ENCODE results near the gene MEGF11. TPM values are rescaled to one million over a fixed set of nuclear protein-coding genes. Genes with fewer than 3 reads are reported as not detected.

Gene MEGF11
- total RNA-seq, 1 donor from 2014 or later, result 0.06 TPM

DNA sequence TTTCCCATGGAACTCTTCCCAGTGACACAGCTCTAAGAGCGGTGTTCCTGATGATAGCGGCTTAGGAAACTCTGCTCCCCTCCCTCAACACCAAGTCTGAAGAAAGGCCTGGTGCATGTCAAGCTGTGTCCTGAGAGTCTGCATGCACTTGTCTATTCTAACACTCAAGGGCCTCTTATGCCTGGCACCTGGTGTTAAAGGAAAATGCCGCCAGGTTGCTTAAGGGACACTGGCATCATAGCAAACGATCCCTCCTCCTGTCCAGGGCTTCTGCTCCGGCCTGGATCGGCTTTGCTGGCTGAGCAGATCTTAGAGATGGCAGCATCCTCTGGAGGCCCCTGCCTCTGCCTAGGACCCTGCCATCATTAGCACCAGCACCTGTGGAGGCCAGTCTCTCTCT lies 121.7 kb downstream of the MEGF11 start:
- Mint-ChIP-seq H3K27me3 (ENCODE audit: insufficient read depth, low read depth) (peaks cover 10% of the 10 kb centered on the region), H3K9me3 (no peaks in the 10 kb centered on the region), H3K4me3 (no peak overlapping the region), H3K27ac (no peak overlapping the region), H3K36me3 (no peaks in the 10 kb centered on the region), H3K4me1 (peaks cover 52% of the 10 kb centered on the region)
- Histone ChIP-seq H3K27me3 (no peaks in the 10 kb centered on the region), H2AFZ (replicated peaks) (no peak overlapping the region), H4K20me1 (ENCODE audit: low read depth) (peaks cover 13% of the 10 kb centered on the region), H3K4me3 (no peak overlapping the region), H3K79me2 (ENCODE audit: low read depth) (no peaks in the 10 kb centered on the region), H3K9ac (no peak overlapping the region), H3K27ac (no peak overlapping the region), H3K36me3 (no peaks in the 10 kb centered on the region), H3F3A (ENCODE audit: low read depth) (peaks cover 27% of the 10 kb centered on the region), H3K4me1 (peaks cover 39% of the 10 kb centered on the region), H3K4me2 (no peak overlapping the region), H3K9me3 (ENCODE audit: low read depth) (no peaks in the 10 kb centered on the region)
- DNase-seq (ENCODE audit: low spot score), result no peak
- TF ChIP-seq CTCF (IDR thresholded peaks at IDR 0.05) (no peak), EZH2phosphoT487 (IDR thresholded peaks at IDR 0.05) (no peak), EZH2 (IDR thresholded peaks at IDR 0.05) (no peak)

GRCh38 chr15:66131200-66131599 lies 122.3 kb downstream of the MEGF11 start:
- Mint-ChIP-seq H3K36me3 (no peaks in the 10 kb centered on the region), H3K4me3 (peak overlapping the region; percentile 28), H3K4me1 (peaks cover 56% of the 10 kb centered on the region), H3K27me3 (ENCODE audit: insufficient read depth, low read depth) (peaks cover 11% of the 10 kb centered on the region), H3K27ac (no peak overlapping the region), H3K9me3 (no peaks in the 10 kb centered on the region)
- H3K27me3 ChIP-seq, result no peaks in the 10 kb centered on the region
- TF ChIP-seq EZH2 (IDR thresholded peaks at IDR 0.05), result no peak
- TF ChIP-seq EZH2phosphoT487 (IDR thresholded peaks at IDR 0.05), result no peak
- no peak for TF ChIP-seq CTCF (IDR thresholded peaks at IDR 0.05)
- peaks cover 15% of the 10 kb centered on the region for H4K20me1 ChIP-seq (ENCODE audit: low read depth)
- peaks cover 45% of the 10 kb centered on the region for H3K4me1 ChIP-seq
- no peak overlapping the region for H2AFZ ChIP-seq (replicated peaks)
- no peaks in the 10 kb centered on the region for H3K79me2 ChIP-seq (ENCODE audit: low read depth)
- DNase-seq (ENCODE audit: low spot score), result no peak
- no peak overlapping the region for H3K4me2 ChIP-seq
- no peak overlapping the region for H3K9ac ChIP-seq
- H3F3A ChIP-seq (ENCODE audit: low read depth), result peaks cover 32% of the 10 kb centered on the region
- no peak overlapping the region for H3K27ac ChIP-seq
- H3K9me3 ChIP-seq (ENCODE audit: low read depth), result no peaks in the 10 kb centered on the region
- no peaks in the 10 kb centered on the region for H3K36me3 ChIP-seq
- H3K4me3 ChIP-seq, result no peak overlapping the region

GRCh38 chr15:66130496-66131034 lies 123.0 kb downstream of the MEGF11 start:
- Histone ChIP-seq H3K79me2 (ENCODE audit: low read depth) (no peaks in the 10 kb centered on the region), H3K4me2 (no peak overlapping the region), H3K9ac (no peak overlapping the region), H3K27ac (no peak overlapping the region), H3K4me3 (no peak overlapping the region), H3K4me1 (peaks cover 46% of the 10 kb centered on the region), H4K20me1 (ENCODE audit: low read depth) (peaks cover 20% of the 10 kb centered on the region), H2AFZ (replicated peaks) (no peak overlapping the region), H3K27me3 (no peaks in the 10 kb centered on the region), H3K9me3 (ENCODE audit: low read depth) (no peaks in the 10 kb centered on the region), H3K36me3 (no peaks in the 10 kb centered on the region), H3F3A (ENCODE audit: low read depth) (peaks cover 39% of the 10 kb centered on the region)
- Mint-ChIP-seq H3K27me3 (ENCODE audit: insufficient read depth, low read depth) (peaks cover 7% of the 10 kb centered on the region), H3K9me3 (no peaks in the 10 kb centered on the region), H3K27ac (no peak overlapping the region), H3K36me3 (no peaks in the 10 kb centered on the region), H3K4me3 (no peak overlapping the region), H3K4me1 (peaks cover 58% of the 10 kb centered on the region)
- DNase-seq (ENCODE audit: low spot score), result no peak
- no peak for TF ChIP-seq EZH2phosphoT487 (IDR thresholded peaks at IDR 0.05)
- TF ChIP-seq EZH2 (IDR thresholded peaks at IDR 0.05), result no peak
- TF ChIP-seq CTCF (IDR thresholded peaks at IDR 0.05), result no peak

Measured in neural progenitor cell (in vitro differentiated cells).